ENCODE results near the gene SYCN. TPM values are rescaled to one million over a fixed set of nuclear protein-coding genes. Genes with fewer than 3 reads are reported as not detected.

SYCN gene
- total RNA-seq, 6 experiments from 2014 or later = not detected

DNA sequence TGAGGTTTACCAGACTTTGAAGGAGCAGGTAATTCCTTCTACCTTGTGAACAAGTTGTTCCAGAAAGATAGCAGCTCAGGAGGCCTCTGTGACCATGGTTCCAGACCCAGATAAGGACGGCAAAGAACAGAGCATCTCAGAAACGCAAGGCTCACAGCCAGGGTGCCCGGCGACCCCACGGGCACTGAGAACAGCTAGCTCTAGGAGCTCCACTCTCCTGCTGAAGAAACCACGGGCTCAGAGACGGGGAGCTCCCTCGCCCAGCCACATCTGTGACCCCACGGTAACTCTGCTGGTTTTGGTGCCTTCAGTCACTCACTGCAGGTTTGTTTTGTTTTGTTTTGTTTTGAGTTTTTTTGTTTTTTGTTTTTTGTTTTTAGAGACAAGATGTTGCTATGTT, 23.3 kb downstream of the SYCN start:
- H3K36me3 ChIP-seq = peaks cover 0 to 15% (median 6%) of the 10 kb centered on the region in 4 donors
- H3K4me1 ChIP-seq = no peaks in the 10 kb centered on the region
- TF ChIP-seq, protein P1, sequence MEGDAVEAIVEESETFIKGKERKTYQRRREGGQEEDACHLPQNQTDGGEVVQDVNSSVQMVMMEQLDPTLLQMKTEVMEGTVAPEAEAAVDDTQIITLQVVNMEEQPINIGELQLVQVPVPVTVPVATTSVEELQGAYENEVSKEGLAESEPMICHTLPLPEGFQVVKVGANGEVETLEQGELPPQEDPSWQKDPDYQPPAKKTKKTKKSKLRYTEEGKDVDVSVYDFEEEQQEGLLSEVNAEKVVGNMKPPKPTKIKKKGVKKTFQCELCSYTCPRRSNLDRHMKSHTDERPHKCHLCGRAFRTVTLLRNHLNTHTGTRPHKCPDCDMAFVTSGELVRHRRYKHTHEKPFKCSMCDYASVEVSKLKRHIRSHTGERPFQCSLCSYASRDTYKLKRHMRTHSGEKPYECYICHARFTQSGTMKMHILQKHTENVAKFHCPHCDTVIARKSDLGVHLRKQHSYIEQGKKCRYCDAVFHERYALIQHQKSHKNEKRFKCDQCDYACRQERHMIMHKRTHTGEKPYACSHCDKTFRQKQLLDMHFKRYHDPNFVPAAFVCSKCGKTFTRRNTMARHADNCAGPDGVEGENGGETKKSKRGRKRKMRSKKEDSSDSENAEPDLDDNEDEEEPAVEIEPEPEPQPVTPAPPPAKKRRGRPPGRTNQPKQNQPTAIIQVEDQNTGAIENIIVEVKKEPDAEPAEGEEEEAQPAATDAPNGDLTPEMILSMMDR (IDR thresholded peaks at IDR 0.05) = no peak
- no peak for TF ChIP-seq POLR2A (IDR thresholded peaks at IDR 0.05)
- WGBS (ENCODE audit: insufficient coverage, low coverage, low lambda C conversion rate, missing lambda C conversion rate) = 100% methylated on average over 3 of the region's 9 CpGs
- no peaks in the 10 kb centered on the region for H3K9me3 ChIP-seq
- H3K4me3 ChIP-seq = no peak overlapping the region
- DNase-seq = no peak
- H3K27me3 ChIP-seq = no peaks in the 10 kb centered on the region
- intact Hi-C loops (cut with DNase I) = loop anchor here (10.0 kb wide), 1 partner anchor 46 kb away; no protein-coding TSS in a partner anchor
- H3K27ac ChIP-seq = no peak overlapping the region
- no peak for ATAC-seq

DNA sequence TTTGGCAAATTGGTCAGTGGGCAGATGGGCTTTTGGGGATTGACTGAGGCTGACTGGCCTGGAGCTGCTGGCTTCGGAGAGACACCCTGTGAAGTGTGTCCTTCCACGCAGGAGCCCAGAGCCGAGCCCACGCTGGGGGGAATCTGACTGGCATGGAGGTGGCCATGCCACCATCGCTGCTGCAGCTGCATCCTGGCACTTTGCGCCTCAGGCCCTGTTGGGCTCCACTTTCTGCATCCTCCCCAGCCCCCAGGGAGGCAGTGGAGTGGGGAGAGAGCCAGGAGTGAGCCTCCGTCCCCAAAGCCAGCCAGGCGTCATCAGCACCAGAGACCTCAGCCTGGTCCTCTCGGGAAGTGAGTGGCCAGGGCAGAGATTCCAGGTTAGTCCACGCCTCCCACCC, 24.3 kb downstream of the SYCN start:
- intact Hi-C loops (cut with DNase I) = loop anchor here (10.0 kb wide), 1 partner anchor 45 kb away; no protein-coding TSS in a partner anchor
- TF ChIP-seq, protein P1 (IDR thresholded peaks at IDR 0.05) = no peak
- TF ChIP-seq POLR2A (IDR thresholded peaks at IDR 0.05) = no peak
- WGBS (ENCODE audit: insufficient coverage, low coverage, low lambda C conversion rate, missing lambda C conversion rate) = no CpG with 5 or more reads among the region's 10 CpGs
- Histone ChIP-seq H3K27me3 (no peaks in the 10 kb centered on the region), H3K4me3 (no peak overlapping the region), H3K4me1 (no peaks in the 10 kb centered on the region), H3K9me3 (no peaks in the 10 kb centered on the region), H3K27ac (no peak overlapping the region), H3K36me3 (peaks cover 0 to 16% (median 6%) of the 10 kb centered on the region in 4 donors)
- DNase-seq (no peak), ATAC-seq (peak in 1 of 4 donors; percentile 5)

DNA sequence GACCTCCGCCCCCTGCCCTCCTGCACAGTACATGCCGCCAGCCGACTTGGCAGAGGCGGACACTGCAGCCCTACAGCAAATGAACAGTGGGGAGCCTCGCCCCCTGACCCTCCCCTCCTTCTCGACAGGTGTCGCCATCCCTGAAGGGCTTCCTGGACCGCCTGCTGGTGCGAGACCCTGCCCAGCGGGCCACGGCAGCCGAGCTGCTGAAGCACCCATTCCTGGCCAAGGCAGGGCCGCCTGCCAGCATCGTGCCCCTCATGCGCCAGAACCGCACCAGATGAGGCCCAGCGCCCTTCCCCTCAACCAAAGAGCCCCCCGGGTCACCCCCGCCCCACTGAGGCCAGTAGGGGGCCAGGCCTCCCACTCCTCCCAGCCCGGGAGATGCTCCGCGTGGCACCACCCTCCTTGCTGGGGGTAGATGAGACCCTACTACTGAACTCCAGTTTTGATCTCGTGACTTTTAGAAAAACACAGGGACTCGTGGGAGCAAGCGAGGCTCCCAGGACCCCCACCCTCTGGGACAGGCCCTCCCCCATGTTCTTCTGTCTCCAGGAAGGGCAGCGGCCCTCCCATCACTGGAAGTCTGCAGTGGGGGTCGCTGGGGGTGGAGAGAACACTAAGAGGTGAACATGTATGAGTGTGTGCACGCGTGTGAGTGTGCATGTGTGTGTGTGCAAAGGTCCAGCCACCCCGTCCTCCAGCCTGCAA, 25.6 kb downstream of the SYCN start:
- Histone ChIP-seq H3K27ac (no peak overlapping the region), H3K9me3 (no peaks in the 10 kb centered on the region), H3K4me1 (no peaks in the 10 kb centered on the region), H3K36me3 (peaks cover 0 to 19% (median 6%) of the 10 kb centered on the region in 4 donors), H3K4me3 (no peak overlapping the region), H3K27me3 (no peaks in the 10 kb centered on the region)
- WGBS (ENCODE audit: insufficient coverage, low coverage, low lambda C conversion rate, missing lambda C conversion rate) = 70% methylated on average over 6 of the region's 30 CpGs
- TF ChIP-seq, protein P1 (IDR thresholded peaks at IDR 0.05) = no peak
- no peak for TF ChIP-seq POLR2A (IDR thresholded peaks at IDR 0.05)
- intact Hi-C loops (cut with DNase I) = no loop called here
- no peak for DNase-seq
- no peak for ATAC-seq

DNA sequence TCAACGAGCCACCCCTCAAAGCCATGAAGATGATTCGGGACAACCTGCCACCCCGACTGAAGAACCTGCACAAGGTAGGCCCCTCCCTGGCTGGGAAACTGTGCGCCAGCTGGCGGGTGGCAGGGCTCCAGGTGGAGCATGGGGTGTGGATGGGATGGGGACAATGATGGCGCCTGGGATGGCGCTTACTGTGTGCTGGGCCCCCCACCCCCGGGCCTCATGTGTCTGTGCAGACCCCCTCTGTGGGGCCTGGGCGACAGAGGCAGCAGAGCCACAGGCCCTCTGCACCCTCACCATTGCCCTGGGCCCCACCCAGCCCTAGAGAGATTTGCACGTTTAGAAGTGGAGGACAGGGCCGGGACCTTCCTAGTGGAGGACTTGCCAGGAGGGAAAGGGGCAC, 26.3 kb downstream of the SYCN start:
- no peak for ATAC-seq
- no peak for TF ChIP-seq POLR2A (IDR thresholded peaks at IDR 0.05)
- TF ChIP-seq, protein P1 (IDR thresholded peaks at IDR 0.05) = no peak
- 67% methylated on average over 1 of the region's 11 CpGs for WGBS (ENCODE audit: insufficient coverage, low coverage, low lambda C conversion rate, missing lambda C conversion rate)

More for the DNA sequence above, 26.3 kb downstream of the SYCN start:
- H3K9me3 ChIP-seq = no peaks in the 10 kb centered on the region
- H3K4me3 ChIP-seq = no peak overlapping the region
- intact Hi-C loops (cut with DNase I) = no loop called here
- H3K36me3 ChIP-seq = peaks cover 0 to 19% (median 6%) of the 10 kb centered on the region in 4 donors
- H3K27ac ChIP-seq = no peak overlapping the region
- no peaks in the 10 kb centered on the region for H3K27me3 ChIP-seq
- DNase-seq = no peak
- H3K4me1 ChIP-seq = no peaks in the 10 kb centered on the region
